ENCODE results near the gene MBNL1. TPM values are rescaled to one million over a fixed set of nuclear protein-coding genes. Genes with fewer than 3 reads are reported as not detected.

Gene MBNL1
- total RNA-seq, 1 donor = 712 TPM

GRCh38 chr3:152252755-152253154 is 16.0 kb upstream of the MBNL1 start:
- no peak for DNase-seq (ENCODE audit: low read depth in 2 of 3, low spot score in 2 of 3)

GRCh38 chr3:152253514-152253913 is 15.2 kb upstream of the MBNL1 start:
- no peak for DNase-seq (ENCODE audit: low read depth in 2 of 3, low spot score in 2 of 3)

DNA sequence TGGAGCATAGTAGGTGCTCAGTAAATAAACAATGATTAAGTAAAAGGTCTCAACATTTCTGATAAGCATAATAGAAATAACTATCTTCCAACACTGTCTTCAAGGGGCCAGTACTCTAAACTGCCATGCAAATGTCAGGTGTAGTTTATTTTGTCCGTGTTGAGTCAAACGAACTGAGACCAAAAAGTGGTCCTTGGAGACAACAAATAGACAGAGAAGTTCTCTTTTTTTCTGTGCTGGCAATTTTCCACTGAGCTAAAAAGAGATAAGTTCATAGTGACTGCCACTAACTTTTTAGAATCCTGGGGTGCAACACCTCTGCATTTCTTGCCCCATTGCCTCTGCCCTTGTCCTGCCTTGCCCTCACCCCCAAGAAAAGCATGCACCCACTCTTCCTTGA is 14.7 kb upstream of the MBNL1 start:
- peak in 1 of 3 donors; percentile 60 for DNase-seq (ENCODE audit: low read depth in 2 of 3, low spot score in 2 of 3)

- no peak for DNase-seq (ENCODE audit: low read depth in 2 of 3, low spot score in 2 of 3)
Measured at GRCh38 chr3:152255290-152255689, 13.4 kb upstream of the MBNL1 start.

- no peak for DNase-seq (ENCODE audit: low read depth in 2 of 3, low spot score in 2 of 3)
Measured at GRCh38 chr3:152256851-152257562, 11.7 kb upstream of the MBNL1 start.

DNA sequence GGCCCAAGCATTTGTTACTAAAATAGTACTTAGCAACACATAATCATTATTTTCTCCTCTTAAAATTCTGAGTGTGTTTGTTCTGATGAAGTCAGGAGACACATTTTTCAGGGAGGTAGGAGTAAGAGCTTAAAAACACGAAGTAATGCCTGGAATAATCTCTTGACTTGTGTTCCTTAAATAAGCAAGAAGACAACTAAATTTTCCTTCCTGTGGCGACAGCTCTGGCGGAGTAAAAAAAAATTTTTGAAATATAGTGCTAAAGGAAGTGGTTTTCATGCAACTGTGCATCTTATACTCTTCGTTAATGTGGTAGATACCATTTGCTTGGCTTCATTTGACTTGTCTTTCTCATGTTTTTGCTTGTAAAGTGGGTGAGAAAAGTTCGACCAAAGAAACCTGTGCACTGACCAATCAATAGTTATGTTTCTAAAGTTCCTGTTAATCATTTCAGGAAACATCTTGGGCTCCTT is 11.1 kb upstream of the MBNL1 start:
- peak in 1 of 3 donors; percentile 52 for DNase-seq (ENCODE audit: low read depth in 2 of 3, low spot score in 2 of 3)

DNA sequence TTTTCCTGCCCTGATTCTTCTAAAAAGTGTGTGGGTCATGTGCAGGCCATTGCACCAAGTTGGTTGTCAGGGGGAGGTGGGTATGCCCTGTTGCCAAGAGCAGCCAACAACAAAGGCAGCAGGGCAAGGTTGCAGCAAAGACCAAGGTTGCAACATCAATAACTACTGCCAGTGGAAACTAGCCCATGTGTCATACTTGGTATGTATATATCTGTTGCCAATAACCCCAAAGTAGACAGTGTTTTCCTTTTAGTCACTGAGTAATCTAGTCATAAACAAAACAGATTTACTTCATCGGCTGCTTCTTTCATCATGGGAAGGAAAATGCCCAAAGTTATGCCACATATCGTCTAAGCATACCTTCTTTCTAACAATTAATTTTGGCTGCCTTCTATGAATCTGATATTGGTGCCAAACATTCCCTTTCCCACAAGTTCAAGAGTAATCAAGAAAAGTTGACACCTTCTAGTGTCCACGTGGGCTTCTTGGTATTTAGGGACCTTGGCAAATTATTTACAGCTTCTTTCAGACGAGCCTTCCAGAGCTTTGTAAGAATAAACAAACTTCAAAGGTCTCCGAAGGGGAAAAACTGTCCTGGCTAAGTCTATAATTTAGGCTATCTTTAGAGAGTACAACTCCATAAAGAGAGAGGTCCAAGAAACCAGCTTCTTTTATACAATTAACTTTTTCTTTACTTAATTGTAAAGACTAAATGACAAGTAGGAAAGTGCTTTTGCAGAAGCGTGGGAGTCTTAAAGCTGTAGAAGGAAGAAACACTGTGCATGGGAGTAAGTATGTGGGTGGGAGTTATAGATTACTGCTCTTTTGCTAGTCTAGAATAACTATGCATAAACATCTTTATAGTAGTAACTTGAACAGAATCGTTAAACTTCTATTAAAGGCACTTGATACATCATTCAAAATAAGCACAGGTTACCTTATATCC is 10.0 kb upstream of the MBNL1 start:
- peak in 2 of 3 donors; percentile 54 to 64 for DNase-seq (ENCODE audit: low read depth in 2 of 3, low spot score in 2 of 3)

GRCh38 chr3:152259468-152259867 is 9.3 kb upstream of the MBNL1 start:
- no peak for DNase-seq (ENCODE audit: low read depth in 2 of 3, low spot score in 2 of 3)

DNA sequence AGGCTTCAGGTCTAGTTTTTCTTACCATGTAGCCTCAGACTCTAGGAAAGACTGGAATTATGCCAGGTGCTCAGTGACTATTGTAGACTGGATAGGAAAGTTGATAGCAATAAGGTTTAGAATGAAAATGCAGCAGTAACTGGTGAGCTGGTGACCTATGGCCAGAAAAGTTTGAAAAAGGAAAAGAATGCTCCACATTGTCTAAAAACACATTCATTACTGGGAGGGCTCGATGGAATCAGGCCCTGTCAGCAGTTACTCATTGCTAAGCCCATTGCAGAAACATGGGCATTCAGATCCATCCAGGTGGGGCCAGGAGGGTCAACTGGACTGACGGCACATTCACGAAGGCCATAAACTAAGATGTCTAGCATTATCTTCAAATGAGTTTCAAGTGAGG is 8.7 kb upstream of the MBNL1 start:
- DNase-seq (ENCODE audit: low read depth in 2 of 3, low spot score in 2 of 3) = no peak

DNA sequence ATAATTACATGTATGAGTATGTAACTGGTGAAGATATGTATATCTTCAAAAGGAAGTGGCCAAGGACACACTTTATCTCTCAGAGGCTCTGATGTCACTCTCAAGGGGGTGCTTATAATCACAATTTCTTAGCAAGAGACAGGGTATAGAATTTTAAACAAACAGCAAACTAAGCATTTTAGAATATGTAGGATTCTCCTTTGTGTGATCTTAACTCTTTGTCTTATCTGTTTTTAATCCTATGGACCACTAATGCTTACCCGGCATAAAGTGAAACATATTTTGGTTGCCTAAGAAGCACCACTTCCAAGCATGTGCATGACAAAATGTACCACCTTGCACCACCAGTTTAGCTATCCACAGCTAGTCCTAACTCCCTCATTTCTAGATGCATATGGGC is 8.2 kb upstream of the MBNL1 start:
- DNase-seq (ENCODE audit: low read depth in 2 of 3, low spot score in 2 of 3) = no peak

DNA sequence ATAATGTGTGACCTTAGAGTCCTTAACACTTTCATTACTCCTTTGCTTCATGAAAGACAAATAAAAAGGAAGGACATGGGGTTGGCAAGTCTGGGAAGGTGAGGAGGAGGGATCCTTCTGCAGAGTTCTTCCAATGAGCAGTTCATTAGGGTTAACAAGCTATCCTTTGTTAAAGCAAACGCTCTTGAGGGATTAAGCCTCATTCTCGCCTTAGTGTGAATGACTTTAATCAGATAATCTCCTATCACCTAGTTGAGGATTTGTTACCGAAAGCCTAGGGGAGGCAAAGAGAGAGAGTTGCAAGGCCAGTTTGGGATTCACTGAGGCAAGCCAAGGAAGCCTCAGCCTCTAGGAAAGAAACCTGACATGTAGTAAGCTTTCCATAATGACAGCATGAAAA is 7.4 kb upstream of the MBNL1 start:
- no peak for DNase-seq (ENCODE audit: low read depth in 2 of 3, low spot score in 2 of 3)

DNA sequence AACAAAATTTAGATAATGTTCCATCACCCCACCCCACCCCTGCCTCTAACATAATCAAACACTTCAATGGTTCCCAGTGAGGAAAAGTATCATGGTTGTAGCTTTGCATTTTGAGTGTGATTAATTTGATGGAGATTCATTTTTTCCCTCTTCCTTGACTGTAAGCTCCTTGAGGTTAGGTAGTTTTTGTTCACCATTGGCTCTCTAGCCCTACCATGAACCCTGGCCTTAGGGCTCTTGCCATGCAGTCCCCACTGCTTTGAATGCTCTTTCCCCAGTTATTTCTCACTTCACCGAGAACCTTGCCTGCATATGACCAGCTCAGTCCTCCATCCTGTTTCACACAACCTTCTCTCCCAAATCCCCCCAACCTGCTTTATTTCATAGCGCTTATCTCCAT is 5.0 kb upstream of the MBNL1 start:
- DNase-seq (ENCODE audit: low read depth in 2 of 3, low spot score in 2 of 3) = no peak

DNA sequence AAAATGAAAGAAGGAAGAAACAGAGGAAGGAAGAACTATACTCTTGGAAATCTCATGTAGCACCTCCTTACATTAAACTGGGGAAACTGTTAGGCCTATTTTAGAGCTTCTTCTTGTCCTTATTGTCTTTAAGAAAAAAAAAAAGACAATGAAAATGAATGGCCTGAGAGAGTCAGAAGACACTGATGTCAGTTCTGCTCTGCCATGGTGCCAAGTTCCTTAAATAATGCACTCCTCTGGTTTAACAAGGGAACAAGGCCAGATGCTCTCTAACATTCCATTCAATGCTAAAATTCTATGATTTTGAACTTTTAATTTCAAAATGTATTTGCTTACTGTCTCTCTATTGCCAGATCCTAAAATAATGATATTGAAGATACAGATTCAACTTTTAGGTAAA is 4.4 kb upstream of the MBNL1 start:
- DNase-seq (ENCODE audit: low read depth in 2 of 3, low spot score in 2 of 3) = no peak

GRCh38 chr3:152266221-152266995 is 2.3 kb upstream of the MBNL1 start:
- DNase-seq (ENCODE audit: low read depth in 2 of 3, low spot score in 2 of 3) = no peak

DNA sequence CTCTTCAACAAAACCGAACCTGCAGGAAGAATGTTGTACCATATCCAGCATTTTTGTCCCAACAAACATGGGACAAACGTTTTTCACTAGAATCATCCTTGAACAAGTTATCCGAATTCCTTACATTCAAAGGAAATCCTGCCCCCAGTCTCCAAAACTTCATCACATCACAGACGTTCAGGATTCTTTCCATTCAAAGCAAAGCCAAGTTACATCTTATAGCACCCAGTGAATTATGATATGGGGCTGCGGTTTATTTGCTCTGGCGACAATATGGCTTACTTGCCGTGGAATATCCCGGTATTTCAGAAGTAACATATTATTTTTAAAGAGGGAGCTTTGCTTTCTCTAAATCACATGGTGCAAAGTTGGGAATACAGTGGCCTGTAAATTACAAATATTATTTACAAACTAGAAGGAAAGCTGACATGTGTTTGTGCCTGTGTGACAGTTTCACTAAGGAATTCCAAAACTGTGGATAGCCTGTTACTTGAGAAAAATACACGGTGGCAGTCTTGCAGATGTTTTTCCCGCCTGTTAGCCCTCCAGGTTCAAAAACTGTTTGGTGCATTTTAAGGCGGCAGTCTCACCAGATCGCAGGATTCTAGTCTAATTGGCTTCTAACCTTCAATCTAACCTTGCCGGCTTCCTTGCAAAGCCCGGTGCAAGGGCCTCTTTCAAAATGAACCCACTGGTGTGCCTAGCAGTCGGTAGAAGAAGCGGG is 736 bp upstream of the MBNL1 start:
- no peak for DNase-seq (ENCODE audit: low read depth in 2 of 3, low spot score in 2 of 3)

DNA sequence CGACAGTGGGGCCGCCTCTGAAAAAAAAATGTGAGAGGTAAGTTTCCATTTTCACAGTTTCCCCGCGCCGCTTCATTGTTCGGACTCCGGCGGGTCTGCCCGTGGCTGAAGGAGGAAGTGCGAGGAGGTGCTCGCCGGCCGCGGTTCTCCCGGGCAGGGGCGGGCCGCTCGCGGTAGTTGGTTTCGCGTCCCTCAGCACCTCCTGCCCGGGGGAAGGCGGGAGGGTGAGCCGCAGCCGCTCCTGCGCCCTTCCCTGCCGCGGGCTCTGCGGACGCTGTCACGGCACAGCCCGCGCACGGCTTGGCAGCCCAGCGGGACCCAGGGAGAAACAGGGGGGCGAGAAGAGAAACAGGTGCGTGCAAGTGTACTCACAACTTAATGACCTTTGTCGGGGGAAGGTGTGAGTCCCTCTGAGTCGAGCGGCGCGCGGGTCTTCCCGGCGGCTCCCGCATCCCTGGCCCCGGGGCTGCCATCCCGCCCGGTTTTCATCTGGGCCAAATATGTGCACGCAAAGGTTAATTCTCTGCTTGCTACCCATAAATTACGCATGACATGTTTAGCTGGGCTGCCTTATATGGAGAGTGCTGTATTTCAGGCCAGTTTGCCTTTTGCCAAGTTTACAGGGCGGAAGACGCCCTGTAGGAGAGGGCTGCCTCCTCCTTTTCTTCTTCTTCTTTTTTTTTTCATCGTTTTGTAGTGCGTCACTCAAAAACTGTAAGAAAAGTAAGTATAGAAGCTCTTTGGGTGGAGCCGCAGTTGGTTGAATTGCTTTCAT is 514 bp downstream of the MBNL1 start:
- peak; percentile 54 to 84 (median 67) for DNase-seq (ENCODE audit: low read depth in 2 of 3, low spot score in 2 of 3)

- peak in 1 of 3 donors; percentile 53 for DNase-seq (ENCODE audit: low read depth in 2 of 3, low spot score in 2 of 3)
Measured at GRCh38 chr3:152269831-152270734, 1.4 kb downstream of the MBNL1 start.

GRCh38 chr3:152270937-152271336 is 2.2 kb downstream of the MBNL1 start:
- no peak for DNase-seq (ENCODE audit: low read depth in 2 of 3, low spot score in 2 of 3)
